OCI-LY1 (cell line): ENCODE results near the gene OR4F17.
"Not testable (repeated sequence)": the region's sequence is repeated elsewhere in the genome, so short reads cannot be mapped to it uniquely, and the experiment has no call there.

ENCODE experiments used
- CTCF ChIP-seq: fragments of 200-600 bp; sonication (generic), shearing (Covaris generic); IDR thresholded peaks from 2 replicates; pipeline ENCODE4 v1.5.1; 2017; ENCODE audit warnings: mild to moderate bottlenecking, antibody characterized with exemption, low read length, moderate library complexity, mixed read lengths
- EZH2 ChIP-seq: fragments of 200-600 bp; sonication (generic), shearing (Covaris generic); IDR thresholded peaks from 2 replicates; pipeline ENCODE4 v1.8.0; 2017; ENCODE audit warnings: borderline replicate concordance, mixed run types, mild to moderate bottlenecking, antibody characterized with exemption, low read length, moderate library complexity, mixed read lengths

- not testable (repeated sequence) for TF ChIP-seq CTCF, EZH2
Observed at GRCh38 chr19:120443-121140, 13.7 kb downstream of the OR4F17 start.
